H1 (cell line): Measurements from ENCODE around the gene RUBCN. TPM values are rescaled to one million over a fixed set of nuclear protein-coding genes. Genes with fewer than 3 reads are reported as not detected.
"Not testable (repeated sequence)": the region's sequence is repeated elsewhere in the genome, so short reads cannot be mapped to it uniquely, and the experiment has no call there.

ENCODE experiments used
- CTCF ChIA-PET: fragments of 300-600 bp; sonication (Branson Sonifier 250); formaldehyde crosslinking; loops from one replicate; lab custom pipeline; 2021; ENCODE audit not compliant: partially characterized antibody; lab: Charles Lee
- POLR2A ChIA-PET: fragments of 300-600 bp; sonication (Branson Sonifier 250); formaldehyde crosslinking; loops from one replicate; lab custom pipeline; 2021; ENCODE audit warnings: inconsistent platforms; ENCODE audit not compliant: partially characterized antibody; lab: Charles Lee
- DNase-seq, 2 experiments: peaks; one replicate each; pipeline versions ENCODE4 v3.0.0 to v3.0.0-alpha.2; 2010 to 2022; ENCODE audit warnings: low spot score in 2 of 2, low read depth in 1 of 2, mixed read lengths in 1 of 2
- FAIRE-seq: peaks from 2 replicates; lab custom pipeline; 2011; peaks lifted over from hg19 to GRCh38; lab: Jason Lieb, UNC
- H2AFZ ChIP-seq: 2 replicates; pipeline ENCODE4 v1.8.1; 2012; ENCODE audit warnings: low read length, inconsistent platforms
- H2AK5ac ChIP-seq: 2 replicates; pipeline ENCODE4 v1.6.1; 2013; ENCODE audit warnings: low read depth, low read length
- H2BK120ac ChIP-seq: replicated peaks from 2 replicates; pipeline ENCODE3; 2013; ENCODE audit warnings: low read depth, low read length, inconsistent platforms
- H2BK12ac ChIP-seq: 2 replicates; pipeline ENCODE4 v1.6.1; 2013; ENCODE audit warnings: low read depth, low read length
- H2BK15ac ChIP-seq: 2 replicates; pipeline ENCODE4 v1.6.1; 2013; ENCODE audit warnings: low read length
- H2BK20ac ChIP-seq: 2 replicates; pipeline ENCODE4 v1.6.1; 2013; ENCODE audit warnings: low read length
- H2BK5ac ChIP-seq: 2 replicates; pipeline ENCODE4 v1.6.1; 2013; ENCODE audit warnings: low read depth, low read length
- H3K14ac ChIP-seq: 2 replicates; pipeline ENCODE4 v1.6.1; 2013; ENCODE audit warnings: inconsistent platforms; ENCODE audit not compliant: insufficient read length
- H3K18ac ChIP-seq: 2 replicates; pipeline ENCODE4 v1.6.1; 2013; ENCODE audit warnings: low read length; ENCODE audit errors: extremely low read depth
- H3K23ac ChIP-seq: 2 replicates; pipeline ENCODE4 v1.6.1; 2013; ENCODE audit warnings: inconsistent platforms; ENCODE audit not compliant: insufficient read length
- H3K23me2 ChIP-seq: 2 replicates; pipeline ENCODE4 v1.6.1; 2013; ENCODE audit warnings: low read depth, low read length
- H3K27ac ChIP-seq: 2 replicates; pipeline ENCODE4 v1.6.1; 2011; ENCODE audit warnings: low read depth, low read length, inconsistent platforms
- H3K27me3 ChIP-seq, 4 experiments: replicated peaks in 1 of 4; 1 replicate in 1 of 4; 2 replicates in 3 of 4; pipeline versions ENCODE4 v1.6.1 to v1.8.1; 2011 to 2013; ENCODE audit warnings: low read length in 3 of 4, mild to moderate bottlenecking in 3 of 4, inconsistent platforms in 2 of 4, mixed read lengths in 2 of 4, moderate library complexity in 1 of 4; ENCODE audit not compliant: control insufficient read depth in 3 of 4, insufficient read depth in 3 of 4; ENCODE audit errors: extremely low read depth in 1 of 4
- H3K36me3 ChIP-seq, 4 experiments: 2 replicates each; pipeline versions ENCODE4 v1.6.1 to v1.8.1; 2011 to 2013; ENCODE audit warnings: mild to moderate bottlenecking in 4 of 4, low read length in 3 of 4, moderate library complexity in 2 of 4, control low read depth in 1 of 4, inconsistent platforms in 1 of 4; ENCODE audit not compliant: insufficient read depth in 4 of 4, control insufficient read depth in 2 of 4
- H3K4ac ChIP-seq: replicated peaks from 2 replicates; pipeline ENCODE3; 2013; ENCODE audit warnings: low read length, low read depth, mixed read lengths, inconsistent platforms; ENCODE audit not compliant: insufficient read length
- H3K4me1 ChIP-seq, 4 experiments: replicated peaks in 1 of 4; 1 replicate in 1 of 4; 2 replicates in 3 of 4; pipeline versions ENCODE4 v1.6.1 to v1.8.1; 2011 to 2013; ENCODE audit warnings: low read length in 3 of 4, inconsistent platforms in 2 of 4, mixed read lengths in 1 of 4; ENCODE audit not compliant: insufficient read depth in 4 of 4, control insufficient read depth in 3 of 4
- H3K4me2 ChIP-seq, 2 experiments: 2 replicates each; pipeline versions ENCODE4 v1.6.1 to v1.8.1; 2011 to 2013; ENCODE audit warnings: low read depth in 2 of 2, low read length in 2 of 2, control low read depth in 1 of 2, inconsistent platforms in 1 of 2, mild to moderate bottlenecking in 1 of 2; ENCODE audit not compliant: insufficient read depth in 1 of 2
- H3K4me3 ChIP-seq, 4 experiments: fragments of 200-600, 300-600 bp in 1 of 4; sonication (generic), shearing (Covaris generic), sonication (Bioruptor Twin) in 1 of 4; 2 replicates each; pipeline versions ENCODE4 v1.5.1 to v1.8.1; 2011 to 2016; ENCODE audit warnings: low read length in 4 of 4, low read depth in 3 of 4, control low read depth in 2 of 4, inconsistent platforms in 2 of 4, mild to moderate bottlenecking in 2 of 4, mixed read lengths in 1 of 4, moderate library complexity in 1 of 4; ENCODE audit not compliant: insufficient read depth in 2 of 4; ENCODE audit errors: extremely low read depth in 1 of 4
- H3K56ac ChIP-seq: replicated peaks from 2 replicates; pipeline ENCODE3; 2013; ENCODE audit warnings: low read depth, mild to moderate bottlenecking, mixed read lengths, low read length, inconsistent platforms; ENCODE audit not compliant: insufficient read length
- H3K79me1 ChIP-seq: 2 replicates; pipeline ENCODE4 v1.6.1; 2013; ENCODE audit warnings: low read depth, low read length, control low read depth
- H3K79me2 ChIP-seq, 2 experiments: 2 replicates each; pipeline versions ENCODE4 v1.6.1 to v1.8.1; 2012 to 2013; ENCODE audit warnings: low read length in 2 of 2, mild to moderate bottlenecking in 2 of 2, inconsistent platforms in 1 of 2; ENCODE audit not compliant: insufficient read depth in 2 of 2, control insufficient read depth in 1 of 2
- H3K9ac ChIP-seq, 4 experiments: replicated peaks in 1 of 4; 1 replicate in 1 of 4; 2 replicates in 3 of 4; pipeline versions ENCODE4 v1.6.1 to v1.8.1; 2011 to 2013; ENCODE audit warnings: low read depth in 3 of 4, low read length in 3 of 4, control low read depth in 2 of 4, mild to moderate bottlenecking in 2 of 4, moderate library complexity in 2 of 4, inconsistent platforms in 1 of 4; ENCODE audit errors: extremely low read depth in 1 of 4
- H3K9me3 ChIP-seq, 2 experiments: 2 replicates each; pipeline versions ENCODE4 v1.6.1 to v1.8.1; 2012 to 2013; ENCODE audit warnings: mild to moderate bottlenecking in 2 of 2, moderate library complexity in 2 of 2, control low read depth in 1 of 2, inconsistent platforms in 1 of 2, low read depth in 1 of 2, low read length in 1 of 2, mixed read lengths in 1 of 2; ENCODE audit not compliant: insufficient read depth in 2 of 2
- H4K20me1 ChIP-seq, 2 experiments: replicated peaks in 1 of 2; 2 replicates each; pipeline versions ENCODE3 to v1.8.1; 2011 to 2013; ENCODE audit warnings: inconsistent platforms in 2 of 2, low read length in 2 of 2, mild to moderate bottlenecking in 1 of 2; ENCODE audit not compliant: insufficient read depth in 2 of 2, control insufficient read depth in 1 of 2
- H4K5ac ChIP-seq: 2 replicates; pipeline ENCODE4 v1.6.1; 2013; ENCODE audit warnings: low read length, low read depth, mixed read lengths, inconsistent platforms; ENCODE audit not compliant: insufficient read length
- H4K8ac ChIP-seq: 2 replicates; pipeline ENCODE4 v1.8.0; 2013; ENCODE audit warnings: mild to moderate bottlenecking, moderate library complexity, low read length, inconsistent platforms; ENCODE audit not compliant: insufficient read depth; ENCODE audit errors: extremely low read depth
- H4K91ac ChIP-seq: replicated peaks from 2 replicates; pipeline ENCODE3; 2013; ENCODE audit warnings: low read length, mixed read lengths, inconsistent platforms; ENCODE audit not compliant: insufficient read length
- WGBS, 2 experiments: shearing (Covaris generic) in 1 of 2; methylation state at CpG; one replicate each; pipeline versions ENCODE4 v1.1.6 to v1.1.7; 2013 to 2015; ENCODE audit warnings: low lambda C conversion rate in 2 of 2, mixed read lengths in 2 of 2, inconsistent platforms in 1 of 2, low coverage in 1 of 2, missing lambda C conversion rate in 1 of 2; ENCODE audit not compliant: insufficient replicate concordance in 2 of 2, insufficient coverage in 1 of 2, insufficient read length in 1 of 2; ENCODE audit errors: extremely low coverage in 1 of 2, missing lambda C conversion rate in 1 of 2; 5-methylcytosine and 5-hydroxymethylcytosine counted together
- polyA plus RNA-seq, 7 experiments: library from polyadenylated mRNA; depleted of rRNA in 3 of 7; stranded (reverse) in 5 of 7; unstranded in 2 of 7; fragments of >200 nt in 5 of 7; fragments of 200-250 nt in 2 of 7; gene quantifications; 1 replicate in 5 of 7; 2 replicates in 1 of 7; 4 replicates in 1 of 7; pipeline versions ENCODE4 v1.2.1 to v1.2.3, GENCODE V29; 2011 to 2013; ENCODE audit warnings: missing spikeins in 2 of 7, mixed read lengths in 2 of 7
- total RNA-seq: library from RNA; stranded (reverse); fragmentation: NEBNext Ultra II Directional; extraction: Animal tissue kit (Norgen Biotek cat#: 25700); gene quantifications from 2 replicates; pipeline ENCODE4 v1.2.1, GENCODE V29; 2021

Gene RUBCN
- total and polyA plus RNA-seq, 2 of the 8 experiments (the other 6 are each of a cell fraction or from before 2014, with no cell fraction given), result 9.3 to 21.9 TPM

DNA sequence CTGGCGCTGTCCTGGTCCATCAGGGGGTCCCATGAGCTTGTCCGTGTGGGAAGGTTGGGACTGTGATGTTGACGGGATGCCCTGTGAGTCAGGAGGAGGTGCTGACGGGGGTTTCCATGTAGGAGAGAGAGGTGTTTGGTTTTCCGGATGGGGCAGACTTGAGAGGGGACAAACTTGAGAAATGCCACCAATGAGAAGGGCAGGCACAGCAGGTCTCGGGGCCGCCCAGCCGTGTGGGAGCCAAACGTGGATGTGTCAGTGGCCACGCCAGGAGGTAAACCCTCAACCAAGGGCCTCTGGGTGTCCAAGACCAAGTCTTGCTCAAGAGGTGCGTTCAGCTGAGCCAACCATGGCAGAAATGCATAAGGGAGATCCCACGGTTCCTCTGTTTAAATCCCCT lies 105.9 kb downstream of the RUBCN start:
- CTCF ChIA-PET, result interaction anchor here (4.0 kb wide), 1 partner anchor 31 kb away, joined by 18 read pairs; no protein-coding TSS in a partner anchor
- H3K4me1 ChIP-seq, H3K79me2 ChIP-seq, H2BK12ac ChIP-seq, H4K91ac ChIP-seq, H4K5ac ChIP-seq, H2BK15ac ChIP-seq, H3K79me1 ChIP-seq, H3K27me3 ChIP-seq, H3K56ac ChIP-seq, H3K9ac ChIP-seq, H2BK5ac ChIP-seq, H3K23ac ChIP-seq, H3K36me3 ChIP-seq, H3K4me3 ChIP-seq, H3K18ac ChIP-seq, H3K23me2 ChIP-seq, H4K8ac ChIP-seq, H3K4ac ChIP-seq, H3K14ac ChIP-seq, H3K4me2 ChIP-seq, H3K27ac ChIP-seq, H2AFZ ChIP-seq, H4K20me1 ChIP-seq, H3K9me3 ChIP-seq, H2BK120ac ChIP-seq, FAIRE-seq, H2BK20ac ChIP-seq, H2AK5ac ChIP-seq, POLR2A ChIA-PET, DNase-seq: not testable (repeated sequence)
- 88% methylated on average over 12 of the region's 12 CpGs; no CpG with 5 or more reads in 1 of the 2 experiments for WGBS, 2 experiments

DNA sequence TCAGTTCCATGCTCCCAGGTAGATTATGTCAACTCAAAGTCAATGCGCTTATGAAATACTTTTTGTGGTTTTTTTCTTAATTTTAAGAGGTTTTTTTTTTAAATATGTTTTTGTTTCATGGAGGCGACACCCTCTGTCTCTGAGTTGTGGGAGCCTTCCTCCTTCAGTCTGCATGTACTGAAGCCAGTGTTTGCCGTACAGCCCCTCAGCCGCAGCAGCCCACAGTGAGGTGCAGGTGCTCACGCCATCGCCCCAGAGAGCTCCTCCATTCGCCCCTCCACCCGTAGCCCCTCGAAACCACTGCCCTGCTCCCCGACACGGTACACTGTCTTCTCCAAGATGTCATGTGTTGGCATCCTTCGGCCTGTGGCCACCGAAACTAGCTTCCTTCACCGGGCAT lies 107.4 kb downstream of the RUBCN start:
- H3K9me3 ChIP-seq, H2BK120ac ChIP-seq, H4K91ac ChIP-seq, POLR2A ChIA-PET, H3K23ac ChIP-seq, H3K4ac ChIP-seq, H3K4me3 ChIP-seq, H3K27ac ChIP-seq, H2BK20ac ChIP-seq, H4K20me1 ChIP-seq, DNase-seq, H2AK5ac ChIP-seq, H4K8ac ChIP-seq, H3K14ac ChIP-seq, H3K23me2 ChIP-seq, H3K18ac ChIP-seq, H2BK5ac ChIP-seq, H2BK12ac ChIP-seq, FAIRE-seq, H3K79me2 ChIP-seq, H3K56ac ChIP-seq, H3K9ac ChIP-seq, H3K4me1 ChIP-seq, CTCF ChIA-PET, H3K36me3 ChIP-seq, H3K4me2 ChIP-seq, H3K79me1 ChIP-seq, H3K27me3 ChIP-seq, H4K5ac ChIP-seq, H2BK15ac ChIP-seq, H2AFZ ChIP-seq: not testable (repeated sequence)
- 94% methylated on average over 8 of the region's 14 CpGs; no CpG with 5 or more reads in 1 of the 2 experiments for WGBS, 2 experiments
